Fibroblast of lung (primary cell): ENCODE measurements around the gene CC2D1A.

ENCODE experiments used
- CTCF ChIP-seq, 2 donors: IDR thresholded peaks in 1 of 2; conservative IDR thresholded peaks in 1 of 2; 1 replicate in 1 of 2; 2 replicates in 1 of 2; pipeline ENCODE4 v1.5.1; 2011 to 2012; ENCODE audit warnings: low read length in 2 of 2, control low read depth in 1 of 2, inconsistent platforms in 1 of 2, low read depth in 1 of 2, mild to moderate bottlenecking in 1 of 2
- EZH2 ChIP-seq: IDR thresholded peaks from 2 replicates; pipeline ENCODE4 v1.5.1; 2012; ENCODE audit warnings: low read length, control low read depth, mild to moderate bottlenecking; ENCODE audit errors: missing control alignments

- TF ChIP-seq CTCF (conservative IDR thresholded peaks at IDR 0.05 in 1 of 2, IDR thresholded peaks at IDR 0.05 in 1 of 2; ENCODE audit: low read depth in 1 of 2, low read length in 2 of 2) (no peak), EZH2 (no peak)
These were observed 32.5 kb downstream of the CC2D1A start, which contains the start of gene PODNL1 for GRCh38 chr19:13938301-13939064.
